Measurements from ENCODE around the gene SNRK. TPM values are rescaled to one million over a fixed set of nuclear protein-coding genes. Genes with fewer than 3 reads are reported as not detected.

SNRK gene
- total RNA-seq, 1 experiment from 2014 or later, result 14.4 TPM

GRCh38 chr3:43255662-43256061, 30.7 kb upstream of the SNRK start:
- no peak overlapping the region for H2AFZ ChIP-seq
- no TSS peak for BruUV-seq (replicated peaks)
- intact Hi-C loops (cut with micrococcal nuclease; ENCODE audit: unreplicated experiment), result no loop called here
- no peaks in the 10 kb centered on the region for H3K9me2 ChIP-seq (ENCODE audit: insufficient read depth)
- H3K36me3 ChIP-seq (ENCODE audit: low read depth), result no peaks in the 10 kb centered on the region
- H3K9me3 ChIP-seq (ENCODE audit: insufficient read depth, low read depth), result no peaks in the 10 kb centered on the region
- no peaks in the 10 kb centered on the region for H3F3A ChIP-seq (ENCODE audit: insufficient read depth, low read depth)
- H3K4me3 ChIP-seq, result no peak overlapping the region
- CTCF ChIA-PET, result no interaction called here
- H3K27ac ChIP-seq, result no peak overlapping the region
- no peak for DNase-seq
- no peaks in the 10 kb centered on the region for H4K20me1 ChIP-seq (ENCODE audit: insufficient read depth)
- H3K4me1 ChIP-seq (replicated peaks; ENCODE audit: insufficient read depth), result no peaks in the 10 kb centered on the region
- no peaks in the 10 kb centered on the region for H3K27me3 ChIP-seq (ENCODE audit: insufficient read depth, low read depth)
- no peak overlapping the region for H3K4me2 ChIP-seq
- no peaks in the 10 kb centered on the region for H3K79me2 ChIP-seq (ENCODE audit: low read depth)
- no peak for TF ChIP-seq EZH2 (IDR thresholded peaks at IDR 0.05; ENCODE audit: low read depth)
- no peak for TF ChIP-seq CTCF (conservative IDR thresholded peaks at IDR 0.05)
- POLR2A ChIA-PET (ENCODE audit: unreplicated experiment), result no interaction called here

- Histone ChIP-seq H3K36me3 (ENCODE audit: low read depth) (no peaks in the 10 kb centered on the region), H2AFZ (no peak overlapping the region), H3K27me3 (ENCODE audit: insufficient read depth, low read depth) (no peaks in the 10 kb centered on the region), H3K9me3 (ENCODE audit: insufficient read depth, low read depth) (no peaks in the 10 kb centered on the region), H3F3A (ENCODE audit: insufficient read depth, low read depth) (no peaks in the 10 kb centered on the region), H3K79me2 (ENCODE audit: low read depth) (no peaks in the 10 kb centered on the region), H3K9me2 (ENCODE audit: insufficient read depth) (no peaks in the 10 kb centered on the region), H4K20me1 (ENCODE audit: insufficient read depth) (no peaks in the 10 kb centered on the region), H3K4me2 (no peak overlapping the region), H3K4me3 (no peak overlapping the region), H3K4me1 (replicated peaks; ENCODE audit: insufficient read depth) (no peaks in the 10 kb centered on the region), H3K27ac (no peak overlapping the region)
- no peak for DNase-seq
- POLR2A ChIA-PET (ENCODE audit: unreplicated experiment), result no interaction called here
- TF ChIP-seq CTCF (conservative IDR thresholded peaks at IDR 0.05) (no peak), EZH2 (IDR thresholded peaks at IDR 0.05; ENCODE audit: low read depth) (no peak)
- CTCF ChIA-PET, result no interaction called here
- intact Hi-C loops (cut with micrococcal nuclease; ENCODE audit: unreplicated experiment), result no loop called here
- BruUV-seq (replicated peaks), result no TSS peak
Observed at GRCh38 chr3:43256714-43257461, 29.5 kb upstream of the SNRK start.

GRCh38 chr3:43257850-43258249, 28.5 kb upstream of the SNRK start:
- no peak overlapping the region for H3K4me2 ChIP-seq
- H3K79me2 ChIP-seq (ENCODE audit: low read depth), result no peaks in the 10 kb centered on the region
- ChIA-PET POLR2A (ENCODE audit: unreplicated experiment) (no interaction called here), CTCF (no interaction called here)
- DNase-seq, result no peak
- no peak overlapping the region for H3K27ac ChIP-seq
- no peak overlapping the region for H3K4me3 ChIP-seq
- H3K4me1 ChIP-seq (replicated peaks; ENCODE audit: insufficient read depth), result no peaks in the 10 kb centered on the region
- TF ChIP-seq CTCF (conservative IDR thresholded peaks at IDR 0.05), result no peak
- no peak for TF ChIP-seq EZH2 (IDR thresholded peaks at IDR 0.05; ENCODE audit: low read depth)
- no peaks in the 10 kb centered on the region for H4K20me1 ChIP-seq (ENCODE audit: insufficient read depth)
- H3K9me2 ChIP-seq (ENCODE audit: insufficient read depth), result no peaks in the 10 kb centered on the region
- H3K36me3 ChIP-seq (ENCODE audit: low read depth), result no peaks in the 10 kb centered on the region
- H3K27me3 ChIP-seq (ENCODE audit: insufficient read depth, low read depth), result no peaks in the 10 kb centered on the region
- intact Hi-C loops (cut with micrococcal nuclease; ENCODE audit: unreplicated experiment), result no loop called here
- no TSS peak for BruUV-seq (replicated peaks)
- H3K9me3 ChIP-seq (ENCODE audit: insufficient read depth, low read depth), result no peaks in the 10 kb centered on the region
- no peaks in the 10 kb centered on the region for H3F3A ChIP-seq (ENCODE audit: insufficient read depth, low read depth)
- H2AFZ ChIP-seq, result no peak overlapping the region
